Measurements from ENCODE around the gene ZNF451. TPM values are rescaled to one million over a fixed set of nuclear protein-coding genes. Genes with fewer than 3 reads are reported as not detected.

Gene ZNF451
- total RNA-seq, 1 experiment from 2014 or later = 63.0 TPM

DNA sequence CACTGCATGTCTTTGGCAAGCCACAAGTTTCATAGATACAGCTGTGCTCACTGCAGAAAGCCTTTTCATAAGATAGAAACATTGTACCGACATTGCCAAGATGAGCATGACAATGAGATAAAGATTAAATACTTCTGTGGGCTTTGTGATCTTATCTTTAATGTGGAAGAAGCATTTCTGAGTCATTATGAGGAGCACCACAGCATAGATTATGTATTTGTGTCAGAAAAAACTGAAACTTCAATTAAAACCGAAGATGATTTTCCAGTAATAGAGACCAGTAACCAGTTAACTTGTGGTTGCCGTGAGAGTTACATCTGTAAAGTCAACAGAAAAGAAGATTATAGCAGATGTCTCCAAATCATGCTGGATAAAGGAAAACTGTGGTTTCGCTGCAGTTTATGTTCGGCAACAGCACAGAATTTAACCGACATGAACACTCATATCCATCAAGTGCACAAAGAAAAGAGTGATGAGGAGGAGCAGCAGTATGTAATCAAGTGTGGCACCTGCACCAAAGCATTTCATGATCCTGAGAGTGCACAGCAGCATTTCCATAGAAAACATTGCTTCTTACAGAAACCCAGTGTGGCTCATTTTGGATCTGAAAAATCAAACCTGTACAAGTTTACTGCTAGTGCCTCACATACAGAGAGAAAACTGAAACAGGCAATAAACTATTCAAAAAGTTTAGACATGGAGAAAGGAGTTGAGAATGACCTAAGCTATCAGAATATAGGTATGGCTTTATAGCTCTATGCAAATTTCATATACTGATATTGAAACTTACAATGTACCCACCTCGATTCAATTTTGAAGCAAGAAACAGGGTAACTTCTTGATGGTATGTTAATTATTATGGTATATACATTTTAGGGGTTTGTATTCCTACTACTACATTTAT, 58.2 kb downstream of the ZNF451 start:
- H3K36me3 Mint-ChIP-seq (ENCODE audit: insufficient read depth, unreplicated experiment) = peaks cover 67% of the 10 kb centered on the region
- POLR2A ChIA-PET = no interaction called here
- no peak overlapping the region for H3K27ac Mint-ChIP-seq (ENCODE audit: low read depth, unreplicated experiment)

DNA sequence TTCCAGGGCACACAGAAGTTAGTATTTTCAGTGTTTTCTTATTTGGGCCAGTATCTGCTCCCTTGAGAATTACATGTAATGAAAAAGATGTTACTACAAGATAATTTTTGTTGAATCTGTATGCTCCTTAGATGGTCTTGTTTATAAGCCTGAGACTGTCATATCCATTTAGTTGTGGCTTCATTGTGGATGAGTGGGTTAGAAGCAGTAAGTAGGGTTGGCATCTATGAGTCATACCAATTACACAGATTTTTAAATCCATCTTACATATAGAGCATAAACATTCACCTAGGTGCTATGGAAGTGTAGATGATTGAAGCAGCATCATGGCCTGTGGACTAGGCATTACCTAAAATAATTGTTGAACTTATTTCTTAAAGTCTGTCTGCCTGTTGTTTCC, 68.7 kb downstream of the ZNF451 start:
- TF ChIP-seq, protein P1, sequence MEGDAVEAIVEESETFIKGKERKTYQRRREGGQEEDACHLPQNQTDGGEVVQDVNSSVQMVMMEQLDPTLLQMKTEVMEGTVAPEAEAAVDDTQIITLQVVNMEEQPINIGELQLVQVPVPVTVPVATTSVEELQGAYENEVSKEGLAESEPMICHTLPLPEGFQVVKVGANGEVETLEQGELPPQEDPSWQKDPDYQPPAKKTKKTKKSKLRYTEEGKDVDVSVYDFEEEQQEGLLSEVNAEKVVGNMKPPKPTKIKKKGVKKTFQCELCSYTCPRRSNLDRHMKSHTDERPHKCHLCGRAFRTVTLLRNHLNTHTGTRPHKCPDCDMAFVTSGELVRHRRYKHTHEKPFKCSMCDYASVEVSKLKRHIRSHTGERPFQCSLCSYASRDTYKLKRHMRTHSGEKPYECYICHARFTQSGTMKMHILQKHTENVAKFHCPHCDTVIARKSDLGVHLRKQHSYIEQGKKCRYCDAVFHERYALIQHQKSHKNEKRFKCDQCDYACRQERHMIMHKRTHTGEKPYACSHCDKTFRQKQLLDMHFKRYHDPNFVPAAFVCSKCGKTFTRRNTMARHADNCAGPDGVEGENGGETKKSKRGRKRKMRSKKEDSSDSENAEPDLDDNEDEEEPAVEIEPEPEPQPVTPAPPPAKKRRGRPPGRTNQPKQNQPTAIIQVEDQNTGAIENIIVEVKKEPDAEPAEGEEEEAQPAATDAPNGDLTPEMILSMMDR (IDR thresholded peaks at IDR 0.05; ENCODE audit: unreplicated experiment) = no peak
- Mint-ChIP-seq H3K9me3 (ENCODE audit: unreplicated experiment) (no peaks in the 10 kb centered on the region), H3K4me1 (ENCODE audit: insufficient read depth, unreplicated experiment) (peaks cover 4% of the 10 kb centered on the region), H3K27me3 (ENCODE audit: insufficient read depth, unreplicated experiment) (no peaks in the 10 kb centered on the region), H3K36me3 (ENCODE audit: insufficient read depth, unreplicated experiment) (peaks cover 56% of the 10 kb centered on the region), H3K27ac (ENCODE audit: low read depth, unreplicated experiment) (no peak overlapping the region), H3K4me3 (ENCODE audit: unreplicated experiment) (no peak overlapping the region)
- peak; percentile 23 for DNase-seq (ENCODE audit: unreplicated experiment)
- POLR2A ChIA-PET = interaction anchor here (1.5 kb wide), 1 partner anchor 12 kb away, joined by 5 read pairs; no protein-coding TSS in a partner anchor
- CTCF ChIA-PET = interaction anchor here (0.7 to 1.2 kb wide), 2 partner anchors 95 to 156 kb away, joined by 3 read pairs; no protein-coding TSS in a partner anchor
- intact Hi-C loops (cut with micrococcal nuclease) = no loop called here
- no TSS peak for BruUV-seq (replicated peaks)

More for the DNA sequence above, 58.2 kb downstream of the ZNF451 start:
- H3K4me1 Mint-ChIP-seq (ENCODE audit: insufficient read depth, unreplicated experiment) = no peaks in the 10 kb centered on the region
- no peaks in the 10 kb centered on the region for H3K27me3 Mint-ChIP-seq (ENCODE audit: insufficient read depth, unreplicated experiment)
- DNase-seq (ENCODE audit: unreplicated experiment) = no peak
- H3K9me3 Mint-ChIP-seq (ENCODE audit: unreplicated experiment) = no peaks in the 10 kb centered on the region
- no peak overlapping the region for H3K4me3 Mint-ChIP-seq (ENCODE audit: unreplicated experiment)
- TF ChIP-seq, protein P1 (IDR thresholded peaks at IDR 0.05; ENCODE audit: unreplicated experiment) = no peak
- intact Hi-C loops (cut with micrococcal nuclease) = no loop called here
- CTCF ChIA-PET = interaction anchor here (0.7 kb wide), 1 partner anchor 9 kb away, joined by 3 read pairs; no protein-coding TSS in a partner anchor
- BruUV-seq (replicated peaks) = no TSS peak

DNA sequence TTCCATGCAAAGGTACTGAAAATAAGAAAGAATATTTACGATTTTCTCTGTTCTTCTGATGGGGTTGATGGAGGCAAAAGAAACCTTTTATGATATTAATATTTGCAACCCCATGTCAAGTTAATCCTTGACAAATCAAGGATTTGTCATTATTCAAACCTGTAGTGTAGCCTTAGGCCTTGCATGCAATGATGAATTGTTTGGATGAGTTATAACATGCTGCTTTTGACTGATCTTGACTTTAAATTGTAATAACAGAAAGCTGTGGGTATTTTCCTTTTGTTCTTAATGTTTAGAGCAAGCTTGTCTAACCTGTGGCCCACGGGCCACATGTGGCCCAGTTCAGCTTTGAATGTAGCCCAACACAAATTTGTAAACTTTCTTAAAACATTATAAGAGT, 69.1 kb downstream of the ZNF451 start:
- Mint-ChIP-seq H3K27me3 (ENCODE audit: insufficient read depth, unreplicated experiment) (no peaks in the 10 kb centered on the region), H3K9me3 (ENCODE audit: unreplicated experiment) (no peaks in the 10 kb centered on the region), H3K27ac (ENCODE audit: low read depth, unreplicated experiment) (no peak overlapping the region), H3K4me1 (ENCODE audit: insufficient read depth, unreplicated experiment) (peaks cover 4% of the 10 kb centered on the region), H3K36me3 (ENCODE audit: insufficient read depth, unreplicated experiment) (peaks cover 56% of the 10 kb centered on the region), H3K4me3 (ENCODE audit: unreplicated experiment) (no peak overlapping the region)
- CTCF ChIA-PET = no interaction called here
- DNase-seq (ENCODE audit: unreplicated experiment) = peak; percentile 10
- no TSS peak for BruUV-seq (replicated peaks)
- intact Hi-C loops (cut with micrococcal nuclease) = no loop called here
- POLR2A ChIA-PET = interaction anchor here (1.5 kb wide), 1 partner anchor 11 kb away, joined by 5 read pairs; no protein-coding TSS in a partner anchor
- TF ChIP-seq, protein P1 (IDR thresholded peaks at IDR 0.05; ENCODE audit: unreplicated experiment) = no peak

DNA sequence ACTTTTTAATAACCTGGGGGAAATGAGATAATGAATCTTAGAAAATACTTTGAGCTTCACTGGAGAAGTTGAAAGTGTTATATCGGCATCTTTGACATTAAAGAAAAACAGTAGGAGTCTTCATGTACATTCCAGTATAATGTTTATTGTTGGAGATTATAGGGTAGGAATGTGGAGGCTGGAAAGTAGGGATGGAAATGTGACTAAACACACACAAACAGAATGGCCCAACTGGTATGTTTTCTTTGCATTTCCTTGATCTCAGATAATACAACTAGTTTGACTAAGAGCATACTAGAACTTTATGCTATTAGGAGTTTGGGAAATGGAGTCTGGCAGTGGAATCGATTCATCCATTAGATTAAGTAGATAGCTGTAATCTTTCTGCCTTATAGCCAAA, 72.0 kb downstream of the ZNF451 start:
- Mint-ChIP-seq H3K4me1 (ENCODE audit: insufficient read depth, unreplicated experiment) (peaks cover 4% of the 10 kb centered on the region), H3K27ac (ENCODE audit: low read depth, unreplicated experiment) (no peak overlapping the region), H3K36me3 (ENCODE audit: insufficient read depth, unreplicated experiment) (peaks cover 59% of the 10 kb centered on the region), H3K27me3 (ENCODE audit: insufficient read depth, unreplicated experiment) (no peaks in the 10 kb centered on the region), H3K4me3 (ENCODE audit: unreplicated experiment) (no peak overlapping the region), H3K9me3 (ENCODE audit: unreplicated experiment) (no peaks in the 10 kb centered on the region)
- ChIA-PET POLR2A (interaction anchor here (0.7 to 2.2 kb wide), 3 partner anchors 9 to 46 kb away, joined by 3 to 15 read pairs (median 3); partner anchors contain the start of gene BAG2), CTCF (interaction anchor here (0.6 to 1.8 kb wide), 3 partner anchors 9 to 154 kb away, joined by 3 to 7 read pairs (median 4); no protein-coding TSS in a partner anchor)
- no peak for DNase-seq (ENCODE audit: unreplicated experiment)
- BruUV-seq (replicated peaks) = no TSS peak
- intact Hi-C loops (cut with micrococcal nuclease) = no loop called here
- TF ChIP-seq, protein P1 (IDR thresholded peaks at IDR 0.05; ENCODE audit: unreplicated experiment) = no peak
